Measurements from ENCODE around the gene RNF26. TPM values are rescaled to one million over a fixed set of nuclear protein-coding genes. Genes with fewer than 3 reads are reported as not detected.

RNF26 gene
- total and polyA plus RNA-seq, 10 of the 15 experiments (the other 5 are each of a cell fraction or from before 2014, with no cell fraction given), result 2.8 to 54.5 (median 17.7) TPM

DNA sequence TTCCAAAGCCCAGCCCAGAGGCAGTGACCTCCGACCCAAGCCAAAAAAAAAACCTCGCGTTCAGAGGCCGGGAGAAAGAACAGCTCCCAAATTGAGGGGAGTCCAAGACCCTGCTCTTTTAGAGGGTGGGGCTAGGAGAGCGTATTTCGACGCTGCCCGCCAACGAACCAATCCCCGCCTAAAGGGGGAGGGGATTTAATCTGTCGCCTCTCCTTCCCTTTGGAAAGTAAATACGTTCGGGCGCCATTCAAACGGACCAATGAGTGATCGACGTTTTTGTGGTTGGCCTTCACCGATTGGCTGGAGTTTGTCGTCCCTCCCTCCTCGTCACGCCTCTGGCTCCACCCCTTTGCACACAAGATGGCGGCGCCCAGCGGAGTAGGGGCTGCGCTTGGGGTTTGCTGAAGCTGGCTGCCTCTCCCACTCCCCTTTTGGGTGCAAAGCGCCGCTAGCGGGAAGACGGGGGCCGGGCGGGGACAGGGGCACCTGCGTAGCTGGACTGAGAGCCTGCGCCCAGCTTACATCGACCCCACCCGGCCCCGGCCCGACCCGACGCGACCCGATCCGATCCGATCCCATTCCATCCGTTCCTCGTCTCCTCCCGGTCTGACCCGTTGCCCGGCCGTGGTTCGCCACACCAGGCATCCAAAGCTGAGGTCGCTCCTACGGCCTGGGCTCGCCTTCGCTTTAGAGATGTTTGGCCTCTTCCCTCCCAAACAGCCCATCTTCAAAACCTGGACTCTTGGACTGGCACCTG lies at the start of gene RNF26 (continued):
- TF ChIP-seq NFIC (IDR thresholded peaks at IDR 0.05; ENCODE audit: low read depth, low read length) (no peak; the same call in 1 of the 2 replicates), CHD1 (IDR thresholded peaks at IDR 0.05; ENCODE audit: low read depth, low read length) (no peak), GATAD2B (conservative IDR thresholded peaks at IDR 0.05; ENCODE audit: low read depth) (0 out of 2 replicates have a peak, but pooled peaks have one; percentile 44), NFYA (IDR thresholded peaks at IDR 0.05; ENCODE audit: borderline replicate concordance, low read depth, low read length) (peak; percentile 73), CBX5 (IDR thresholded peaks at IDR 0.05; ENCODE audit: low read depth) (no peak), DPF2 (IDR thresholded peaks at IDR 0.05) (no peak), SREBF1 (IDR thresholded peaks at IDR 0.05; ENCODE audit: low read length) (no peak), CEBPB (IDR thresholded peaks at IDR 0.05; ENCODE audit: borderline replicate concordance in 1 of 2, low read depth in 2 of 2, low read length in 2 of 2) (no peak), TCF3 (IDR thresholded peaks at IDR 0.05; ENCODE audit: borderline replicate concordance, insufficient read depth, low read depth, low read length) (no peak), TAF1 (IDR thresholded peaks at IDR 0.05; ENCODE audit: borderline replicate concordance, low read depth, low read length) (peak; percentile 88), ETV6 (conservative IDR thresholded peaks at IDR 0.05 in 1 of 2, IDR thresholded peaks at IDR 0.05 in 1 of 2; ENCODE audit: borderline replicate concordance in 1 of 2, low read depth in 1 of 2) (no peak), ZBTB33 (IDR thresholded peaks at IDR 0.05) (no peak), EGR1 (IDR thresholded peaks at IDR 0.05; ENCODE audit: borderline replicate concordance in 1 of 2, low read depth in 2 of 2, low read length in 2 of 2) (no peak), E4F1 (IDR thresholded peaks at IDR 0.05; ENCODE audit: borderline replicate concordance, partially characterized antibody) (peak; percentile 33), ASH2L (IDR thresholded peaks at IDR 0.05; ENCODE audit: borderline replicate concordance, low read depth) (no peak)
- TF ChIP-seq, protein P1, sequence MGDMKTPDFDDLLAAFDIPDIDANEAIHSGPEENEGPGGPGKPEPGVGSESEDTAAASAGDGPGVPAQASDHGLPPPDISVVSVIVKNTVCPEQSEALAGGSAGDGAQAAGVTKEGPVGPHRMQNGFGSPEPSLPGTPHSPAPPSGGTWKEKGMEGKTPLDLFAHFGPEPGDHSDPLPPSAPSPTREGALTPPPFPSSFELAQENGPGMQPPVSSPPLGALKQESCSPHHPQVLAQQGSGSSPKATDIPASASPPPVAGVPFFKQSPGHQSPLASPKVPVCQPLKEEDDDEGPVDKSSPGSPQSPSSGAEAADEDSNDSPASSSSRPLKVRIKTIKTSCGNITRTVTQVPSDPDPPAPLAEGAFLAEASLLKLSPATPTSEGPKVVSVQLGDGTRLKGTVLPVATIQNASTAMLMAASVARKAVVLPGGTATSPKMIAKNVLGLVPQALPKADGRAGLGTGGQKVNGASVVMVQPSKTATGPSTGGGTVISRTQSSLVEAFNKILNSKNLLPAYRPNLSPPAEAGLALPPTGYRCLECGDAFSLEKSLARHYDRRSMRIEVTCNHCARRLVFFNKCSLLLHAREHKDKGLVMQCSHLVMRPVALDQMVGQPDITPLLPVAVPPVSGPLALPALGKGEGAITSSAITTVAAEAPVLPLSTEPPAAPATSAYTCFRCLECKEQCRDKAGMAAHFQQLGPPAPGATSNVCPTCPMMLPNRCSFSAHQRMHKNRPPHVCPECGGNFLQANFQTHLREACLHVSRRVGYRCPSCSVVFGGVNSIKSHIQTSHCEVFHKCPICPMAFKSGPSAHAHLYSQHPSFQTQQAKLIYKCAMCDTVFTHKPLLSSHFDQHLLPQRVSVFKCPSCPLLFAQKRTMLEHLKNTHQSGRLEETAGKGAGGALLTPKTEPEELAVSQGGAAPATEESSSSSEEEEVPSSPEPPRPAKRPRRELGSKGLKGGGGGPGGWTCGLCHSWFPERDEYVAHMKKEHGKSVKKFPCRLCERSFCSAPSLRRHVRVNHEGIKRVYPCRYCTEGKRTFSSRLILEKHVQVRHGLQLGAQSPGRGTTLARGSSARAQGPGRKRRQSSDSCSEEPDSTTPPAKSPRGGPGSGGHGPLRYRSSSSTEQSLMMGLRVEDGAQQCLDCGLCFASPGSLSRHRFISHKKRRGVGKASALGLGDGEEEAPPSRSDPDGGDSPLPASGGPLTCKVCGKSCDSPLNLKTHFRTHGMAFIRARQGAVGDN (IDR thresholded peaks at IDR 0.05), result no peak
- TF ChIP-seq, protein P2, sequence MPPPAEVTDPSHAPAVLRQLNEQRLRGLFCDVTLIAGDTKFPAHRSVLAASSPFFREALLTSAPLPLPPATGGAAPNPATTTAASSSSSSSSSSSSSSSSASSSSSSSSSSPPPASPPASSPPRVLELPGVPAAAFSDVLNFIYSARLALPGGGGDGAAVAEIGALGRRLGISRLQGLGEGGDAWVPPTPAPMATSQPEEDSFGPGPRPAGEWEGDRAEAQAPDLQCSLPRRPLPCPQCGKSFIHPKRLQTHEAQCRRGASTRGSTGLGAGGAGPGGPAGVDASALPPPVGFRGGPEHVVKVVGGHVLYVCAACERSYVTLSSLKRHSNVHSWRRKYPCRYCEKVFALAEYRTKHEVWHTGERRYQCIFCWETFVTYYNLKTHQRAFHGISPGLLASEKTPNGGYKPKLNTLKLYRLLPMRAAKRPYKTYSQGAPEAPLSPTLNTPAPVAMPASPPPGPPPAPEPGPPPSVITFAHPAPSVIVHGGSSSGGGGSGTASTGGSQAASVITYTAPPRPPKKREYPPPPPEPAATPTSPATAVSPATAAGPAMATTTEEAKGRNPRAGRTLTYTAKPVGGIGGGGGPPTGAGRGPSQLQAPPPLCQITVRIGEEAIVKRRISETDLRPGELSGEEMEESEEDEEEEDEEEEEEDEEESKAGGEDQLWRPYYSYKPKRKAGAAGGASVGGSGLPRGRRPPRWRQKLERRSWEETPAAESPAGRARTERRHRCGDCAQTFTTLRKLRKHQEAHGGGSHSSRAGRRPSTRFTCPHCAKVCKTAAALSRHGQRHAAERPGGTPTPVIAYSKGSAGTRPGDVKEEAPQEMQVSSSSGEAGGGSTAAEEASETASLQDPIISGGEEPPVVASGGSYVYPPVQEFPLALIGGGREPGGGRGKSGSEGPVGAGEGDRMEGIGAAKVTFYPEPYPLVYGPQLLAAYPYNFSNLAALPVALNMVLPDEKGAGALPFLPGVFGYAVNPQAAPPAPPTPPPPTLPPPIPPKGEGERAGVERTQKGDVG (CRISPR knock-in tag; IDR thresholded peaks at IDR 0.05), result no peak
